Naive thymus-derived CD4-positive, alpha-beta T cell (primary cell): ENCODE results near the gene PDHX. TPM values are rescaled to one million over a fixed set of nuclear protein-coding genes. Genes with fewer than 3 reads are reported as not detected.

Experiments
- ATAC-seq: fragments of 150-1000 bp; cut with Tn5 transposase; 2 replicates; pipeline ENCODE4 v1.10.0; 2021; ENCODE audit warnings: mild to moderate bottlenecking, moderate library complexity
- CTCF ChIA-PET: fragments of 350-600 bp; sonication (Branson Sonifier 250); formaldehyde crosslinking; loops from one replicate; lab custom pipeline; 2021; ENCODE audit warnings: antibody characterized with exemption; lab: Charles Lee
- POLR2A ChIA-PET: fragments of 350-600 bp; sonication (Branson Sonifier 250); formaldehyde crosslinking; loops from one replicate; lab custom pipeline; 2021; ENCODE audit warnings: antibody characterized with exemption, inconsistent platforms; lab: Charles Lee
- DNase-seq, 9 donors: peaks; one replicate each; pipeline versions ENCODE4 v3.0.0 to v3.0.0-alpha.2; 2020 to 2022; ENCODE audit warnings: mixed read lengths in 1 of 9
- H3K27ac ChIP-seq: one replicate; pipeline ENCODE4 v1.7.0; 2013; ENCODE audit warnings: mild to moderate bottlenecking, low read depth, low read length, moderate library complexity
- H3K27me3 ChIP-seq, 2 donors: one replicate each; pipeline ENCODE4 v1.7.0; 2013; ENCODE audit warnings: low read length in 2 of 2, mild to moderate bottlenecking in 2 of 2, moderate library complexity in 2 of 2; ENCODE audit not compliant: control insufficient read depth in 2 of 2, insufficient read depth in 2 of 2
- H3K36me3 ChIP-seq, 3 experiments: 1 replicate in 2 of 3; 2 replicates in 1 of 3; pipeline ENCODE4 v1.7.0; 2013; ENCODE audit warnings: low read length in 3 of 3, mild to moderate bottlenecking in 3 of 3, moderate library complexity in 1 of 3; ENCODE audit not compliant: insufficient read depth in 3 of 3, control insufficient read depth in 2 of 3
- H3K4me1 ChIP-seq, 2 donors: one replicate each; pipeline ENCODE4 v1.7.0; 2013; ENCODE audit warnings: low read length in 2 of 2, mild to moderate bottlenecking in 2 of 2, moderate library complexity in 1 of 2; ENCODE audit not compliant: control insufficient read depth in 2 of 2, insufficient read depth in 2 of 2
- H3K4me3 ChIP-seq: 2 replicates; pipeline ENCODE4 v1.7.0; 2013; ENCODE audit warnings: mild to moderate bottlenecking, low read length
- H3K9me3 ChIP-seq, 3 experiments: 1 replicate in 2 of 3; 2 replicates in 1 of 3; pipeline ENCODE4 v1.7.0; 2013; ENCODE audit warnings: low read length in 3 of 3; ENCODE audit not compliant: control insufficient read depth in 2 of 3
- H3K27ac Mint-ChIP-seq, 9 donors: one replicate each; pipeline ENCODE4 v1.8.0; 2020 to 2022; ENCODE audit warnings: mixed read lengths in 9 of 9, mild to moderate bottlenecking in 8 of 9, moderate library complexity in 5 of 9, inconsistent platforms in 2 of 9
- H3K27me3 Mint-ChIP-seq, 5 donors: one replicate each; pipeline ENCODE4 v1.8.0; 2021 to 2022; ENCODE audit warnings: mixed read lengths in 5 of 5, mild to moderate bottlenecking in 1 of 5
- H3K36me3 Mint-ChIP-seq, 5 donors: one replicate each; pipeline ENCODE4 v1.8.0; 2020 to 2022; ENCODE audit warnings: mixed read lengths in 5 of 5, mild to moderate bottlenecking in 3 of 5, inconsistent platforms in 1 of 5
- H3K4me1 Mint-ChIP-seq, 7 donors: one replicate each; pipeline ENCODE4 v1.8.0; 2020 to 2022; ENCODE audit warnings: mixed read lengths in 7 of 7, mild to moderate bottlenecking in 3 of 7, inconsistent platforms in 1 of 7
- H3K4me3 Mint-ChIP-seq, 10 donors: one replicate each; pipeline ENCODE4 v1.8.0; 2020 to 2022; ENCODE audit warnings: mild to moderate bottlenecking in 10 of 10, mixed read lengths in 10 of 10, moderate library complexity in 6 of 10, inconsistent platforms in 2 of 10
- H3K9me3 Mint-ChIP-seq, 11 donors: one replicate each; pipeline ENCODE4 v1.8.0; 2020 to 2022; ENCODE audit warnings: mixed read lengths in 11 of 11, mild to moderate bottlenecking in 4 of 11, inconsistent platforms in 1 of 11, moderate library complexity in 1 of 11
- intact Hi-C, 2 donors: fragments of 100-400 bp; cut with micrococcal nuclease; formaldehyde crosslinking; loops; one replicate each; pipeline ENCODE4 v1.15.1; 2023
- polyA plus RNA-seq, 2 donors: library from polyadenylated mRNA; unstranded; fragments of 300-500 nt; fragmentation: Illumina TruSeq; gene quantifications; one replicate each; pipeline ENCODE4 v1.2.3, GENCODE V29; 2021
- total RNA-seq, 6 experiments: library from RNA in 5 of 6; stranded (reverse) in 5 of 6; gene quantifications; 1 replicate in 5 of 6; 2 replicates in 1 of 6; pipeline ENCODE4 v1.2.3 and lab custom pipeline; 2021 to 2026

The PDHX gene
- total and polyA plus RNA-seq, 7 experiments from 2014 or later: 17.8 to 54.1 (median 26.2) TPM

GRCh38 chr11:34938611-34939010 lies 22.2 kb downstream of the PDHX start:
- CTCF ChIA-PET: no interaction called here
- H3K27ac ChIP-seq: no peak overlapping the region
- H3K4me1 ChIP-seq: peaks cover 5 to 6% of the 10 kb centered on the region in 2 donors
- peaks cover 0 to 12% (median 4%) of the 10 kb centered on the region in 3 experiments for H3K36me3 ChIP-seq
- DNase-seq (no peak), ATAC-seq (no peak)
- H3K27me3 Mint-ChIP-seq: no peaks in the 10 kb centered on the region
- no peak overlapping the region for H3K27ac Mint-ChIP-seq
- H3K36me3 Mint-ChIP-seq: peaks cover 0 to 50% (median 36%) of the 10 kb centered on the region in 5 donors
- no peak overlapping the region for H3K4me3 ChIP-seq
- H3K9me3 Mint-ChIP-seq: no peaks in the 10 kb centered on the region
- no peaks in the 10 kb centered on the region for H3K9me3 ChIP-seq
- no peak overlapping the region for H3K4me3 Mint-ChIP-seq
- no peaks in the 10 kb centered on the region for H3K27me3 ChIP-seq
- intact Hi-C loops: loop anchor here in 1 of 2 donors (5.0 kb wide), 1 partner anchor 39 kb away; no protein-coding TSS in a partner anchor
- POLR2A ChIA-PET: no interaction called here
- peaks cover 16 to 44% (median 34%) of the 10 kb centered on the region in 7 donors for H3K4me1 Mint-ChIP-seq

DNA sequence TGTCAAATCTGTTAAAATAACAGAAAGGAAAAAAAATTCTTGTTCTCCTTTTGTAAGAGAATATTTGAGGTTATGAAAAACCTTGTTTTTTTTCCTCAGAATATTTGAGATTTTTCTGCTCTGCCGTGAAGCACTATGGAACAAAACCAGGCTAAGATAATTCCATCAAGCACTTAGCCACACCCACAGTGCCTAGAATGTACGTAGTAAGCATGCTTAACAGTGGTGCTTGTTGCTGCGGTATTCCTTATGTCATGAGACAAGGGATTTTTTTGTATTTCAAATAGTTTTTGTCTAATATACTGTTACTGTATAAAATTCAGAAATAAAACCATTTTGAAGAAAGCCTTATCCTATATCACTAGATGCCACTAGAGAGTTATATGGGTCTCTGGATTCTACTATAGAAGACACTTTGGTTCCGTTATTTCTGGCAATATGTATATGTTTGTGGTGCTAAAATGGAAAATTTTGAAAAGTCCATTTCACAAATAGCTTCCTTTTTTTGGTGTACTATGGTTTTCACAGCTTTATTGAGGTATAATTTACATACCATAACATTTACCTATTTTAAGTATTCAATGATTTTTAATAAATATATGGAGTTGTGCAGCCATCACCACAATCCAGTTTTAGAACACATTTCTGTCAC lies 23.7 kb downstream of the PDHX start:
- intact Hi-C loops: no loop called here
- Mint-ChIP-seq H3K27me3 (no peaks in the 10 kb centered on the region), H3K9me3 (peaks cover 0 to 6% (median 0%) of the 10 kb centered on the region in 11 donors), H3K27ac (no peak overlapping the region), H3K4me3 (no peak overlapping the region), H3K36me3 (peaks cover 0 to 58% (median 41%) of the 10 kb centered on the region in 5 donors), H3K4me1 (peaks cover 16 to 43% (median 33%) of the 10 kb centered on the region in 7 donors)
- Histone ChIP-seq H3K27me3 (no peaks in the 10 kb centered on the region), H3K4me3 (no peak overlapping the region), H3K4me1 (peaks cover 5 to 6% of the 10 kb centered on the region in 2 donors), H3K36me3 (peaks cover 0 to 12% (median 4%) of the 10 kb centered on the region in 3 experiments), H3K27ac (no peak overlapping the region), H3K9me3 (no peaks in the 10 kb centered on the region)
- ChIA-PET CTCF (interaction anchor here (0.7 to 1.1 kb wide), 2 partner anchors 296 to 365 kb away, joined by 3 read pairs; no protein-coding TSS in a partner anchor), POLR2A (interaction anchor here (1.0 kb wide), 1 partner anchor 30 kb away, joined by 4 read pairs; no protein-coding TSS in a partner anchor)
- DNase-seq (no peak), ATAC-seq (no peak)

DNA sequence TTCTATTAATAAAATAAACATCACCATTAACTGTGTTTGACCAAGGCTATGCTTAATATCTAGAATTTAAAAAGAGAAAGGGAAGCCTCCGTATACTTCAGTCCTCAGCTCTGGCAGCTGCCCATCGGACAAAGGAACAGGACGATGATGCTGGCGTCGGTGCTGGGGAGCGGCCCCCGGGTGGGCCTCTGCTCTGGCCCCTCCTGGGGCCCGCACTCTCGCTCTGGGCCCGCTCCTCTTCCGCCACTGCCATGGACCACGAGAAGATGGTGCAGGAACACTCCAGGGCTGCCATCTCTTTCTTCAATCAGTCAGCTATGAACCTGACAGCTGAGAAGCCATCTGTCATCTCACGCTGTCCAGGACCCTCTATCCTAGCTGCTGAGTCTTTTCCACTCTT lies 25.3 kb downstream of the PDHX start:
- Mint-ChIP-seq H3K27me3 (no peaks in the 10 kb centered on the region), H3K27ac (no peak overlapping the region), H3K4me1 (peaks cover 7 to 44% (median 29%) of the 10 kb centered on the region in 7 donors), H3K4me3 (no peak overlapping the region), H3K9me3 (peaks cover 0 to 6% (median 0%) of the 10 kb centered on the region in 11 donors), H3K36me3 (peaks cover 0 to 62% (median 46%) of the 10 kb centered on the region in 5 donors)
- Histone ChIP-seq H3K27ac (no peak overlapping the region), H3K9me3 (no peaks in the 10 kb centered on the region), H3K36me3 (peaks cover 0 to 12% (median 4%) of the 10 kb centered on the region in 3 experiments), H3K4me3 (no peak overlapping the region), H3K4me1 (peaks cover 5% of the 10 kb centered on the region in 2 donors), H3K27me3 (no peaks in the 10 kb centered on the region)
- ChIA-PET CTCF (interaction anchor here (0.8 to 1.4 kb wide), 2 partner anchors 452 to 524 kb away, joined by 3 to 4 read pairs; no protein-coding TSS in a partner anchor), POLR2A (interaction anchor here (0.8 kb wide), 1 partner anchor 13 kb away, joined by 3 read pairs; no protein-coding TSS in a partner anchor)
- DNase-seq (no peak), ATAC-seq (no peak)
- intact Hi-C loops: no loop called here

GRCh38 chr11:34944692-34945091 lies 28.3 kb downstream of the PDHX start:
- ATAC-seq (no peak), DNase-seq (no peak)
- H3K27ac Mint-ChIP-seq: no peak overlapping the region
- no peaks in the 10 kb centered on the region for H3K27me3 Mint-ChIP-seq
- peaks cover 0 to 12% (median 4%) of the 10 kb centered on the region in 3 experiments for H3K36me3 ChIP-seq
- peaks cover 0 to 25% (median 18%) of the 10 kb centered on the region in 7 donors for H3K4me1 Mint-ChIP-seq
- intact Hi-C loops: no loop called here
- H3K36me3 Mint-ChIP-seq: peaks cover 0 to 78% (median 57%) of the 10 kb centered on the region in 5 donors
- H3K27ac ChIP-seq: no peak overlapping the region
- ChIA-PET POLR2A (no interaction called here), CTCF (no interaction called here)
- no peaks in the 10 kb centered on the region for H3K4me1 ChIP-seq
- no peaks in the 10 kb centered on the region for H3K9me3 ChIP-seq
- no peak overlapping the region for H3K4me3 Mint-ChIP-seq
- H3K27me3 ChIP-seq: no peaks in the 10 kb centered on the region
- H3K4me3 ChIP-seq: no peak overlapping the region
- H3K9me3 Mint-ChIP-seq: peaks cover 0 to 6% (median 0%) of the 10 kb centered on the region in 11 donors

- ATAC-seq: no peak
- no peaks in the 10 kb centered on the region for H3K4me1 ChIP-seq
- no peak overlapping the region for H3K27ac Mint-ChIP-seq
- ChIA-PET POLR2A (no interaction called here), CTCF (no interaction called here)
- no peak overlapping the region for H3K27ac ChIP-seq
- no peaks in the 10 kb centered on the region for H3K36me3 ChIP-seq
- H3K36me3 Mint-ChIP-seq: peaks cover 0 to 54% (median 41%) of the 10 kb centered on the region in 5 donors
- H3K27me3 ChIP-seq: no peaks in the 10 kb centered on the region
- no peak overlapping the region for H3K4me3 ChIP-seq
- no peak overlapping the region for H3K4me3 Mint-ChIP-seq
- intact Hi-C loops: no loop called here
- no peaks in the 10 kb centered on the region for H3K27me3 Mint-ChIP-seq
- no peak for DNase-seq
- H3K9me3 Mint-ChIP-seq: peaks cover 0 to 6% (median 0%) of the 10 kb centered on the region in 11 donors
- no peaks in the 10 kb centered on the region for H3K9me3 ChIP-seq
- H3K4me1 Mint-ChIP-seq: peaks cover 0 to 20% (median 14%) of the 10 kb centered on the region in 7 donors
Measured at GRCh38 chr11:34948696-34949095, 32.3 kb downstream of the PDHX start.

DNA sequence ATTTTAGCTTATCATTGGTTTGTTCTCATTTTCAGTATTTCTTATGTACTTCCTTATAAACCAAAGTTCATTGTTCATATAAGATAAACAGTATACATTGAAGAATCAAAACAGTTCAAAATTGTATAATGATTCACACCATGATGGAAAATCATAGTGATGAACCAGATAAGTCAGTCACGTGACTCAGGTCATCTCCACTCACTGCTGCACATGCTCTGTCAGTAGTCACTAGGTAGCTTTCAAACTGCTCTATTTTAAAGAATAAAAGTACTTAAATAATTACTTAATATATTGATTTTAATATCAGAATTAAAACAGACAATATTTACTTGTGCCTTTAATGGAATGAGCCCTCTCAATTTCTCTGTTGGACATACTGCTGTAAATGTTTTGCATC lies 37.5 kb downstream of the PDHX start:
- no peaks in the 10 kb centered on the region for H3K27me3 ChIP-seq
- no peaks in the 10 kb centered on the region for H3K9me3 ChIP-seq
- ChIA-PET POLR2A (no interaction called here), CTCF (no interaction called here)
- no peak overlapping the region for H3K4me3 ChIP-seq
- no peaks in the 10 kb centered on the region for H3K9me3 Mint-ChIP-seq
- H3K4me3 Mint-ChIP-seq: no peak overlapping the region
- peaks cover 5 to 31% (median 18%) of the 10 kb centered on the region in 5 donors for H3K36me3 Mint-ChIP-seq
- ATAC-seq: no peak
- DNase-seq: no peak
- no peak overlapping the region for H3K27ac Mint-ChIP-seq
- intact Hi-C loops: no loop called here
- H3K27me3 Mint-ChIP-seq: no peaks in the 10 kb centered on the region
- H3K4me1 Mint-ChIP-seq: peaks cover 0 to 7% (median 3%) of the 10 kb centered on the region in 7 donors
- H3K27ac ChIP-seq: no peak overlapping the region
- H3K36me3 ChIP-seq: no peaks in the 10 kb centered on the region
- H3K4me1 ChIP-seq: no peaks in the 10 kb centered on the region
